GM19372 (cell line): ENCODE data around the gene DAAM1.
A peak's percentile ranks its signal among the peaks of the same experiment; 100 is the strongest.

Source experiments
- ATAC-seq: cut with Tn5 transposase; IDR thresholded peaks from one replicate; pipeline ENCODE4 v1.9.1; 2021; ENCODE audit warnings: mild to moderate bottlenecking, low read depth, moderate library complexity; ENCODE audit not compliant: unreplicated experiment

The DAAM1 gene

GRCh38 chr14:59281609-59282377 lies 93.3 kb downstream of the DAAM1 start:
- no peak for ATAC-seq

- no peak for ATAC-seq
Measured at GRCh38 chr14:59282378-59282765, 93.9 kb downstream of the DAAM1 start.

GRCh38 chr14:59283361-59283760 lies 94.9 kb downstream of the DAAM1 start:
- ATAC-seq = no peak

- no peak for ATAC-seq
Measured at GRCh38 chr14:59284059-59284458, 95.6 kb downstream of the DAAM1 start.

GRCh38 chr14:59292028-59292427 lies 103.6 kb downstream of the DAAM1 start:
- no peak for ATAC-seq

- ATAC-seq = no peak
Measured at GRCh38 chr14:59292921-59293534, 104.6 kb downstream of the DAAM1 start.

GRCh38 chr14:59293935-59294661 lies 105.6 kb downstream of the DAAM1 start:
- no peak for ATAC-seq

- ATAC-seq = no peak
Measured at GRCh38 chr14:59294662-59294992, 106.2 kb downstream of the DAAM1 start.

- ATAC-seq = no peak
Measured at GRCh38 chr14:59295951-59296350, 107.5 kb downstream of the DAAM1 start.

GRCh38 chr14:59296508-59296907 lies 108.0 kb downstream of the DAAM1 start:
- ATAC-seq = no peak

GRCh38 chr14:59297071-59297776 lies 108.8 kb downstream of the DAAM1 start:
- no peak for ATAC-seq

- no peak for ATAC-seq
Measured at GRCh38 chr14:59299731-59300130, 111.3 kb downstream of the DAAM1 start.

- peak; percentile 76 for ATAC-seq
Measured at GRCh38 chr14:59301354-59301753, 112.9 kb downstream of the DAAM1 start.

GRCh38 chr14:59302313-59302712 lies 113.8 kb downstream of the DAAM1 start:
- no peak for ATAC-seq

- ATAC-seq = no peak
Measured at GRCh38 chr14:59303216-59303615, 114.7 kb downstream of the DAAM1 start.

- no peak for ATAC-seq
Measured at GRCh38 chr14:59305231-59305630, 116.8 kb downstream of the DAAM1 start.

- no peak for ATAC-seq
Measured at GRCh38 chr14:59305836-59306555, 117.5 kb downstream of the DAAM1 start.

GRCh38 chr14:59306775-59307174 lies 118.3 kb downstream of the DAAM1 start:
- no peak for ATAC-seq

GRCh38 chr14:59308086-59308485 lies 119.6 kb downstream of the DAAM1 start:
- no peak for ATAC-seq

GRCh38 chr14:59308673-59309072 lies 120.2 kb downstream of the DAAM1 start:
- no peak for ATAC-seq
